H1 (cell line): ENCODE measurements around the gene PPP1CB. TPM values are rescaled to one million over a fixed set of nuclear protein-coding genes. Genes with fewer than 3 reads are reported as not detected.

ENCODE experiments used
- CTCF ChIA-PET: fragments of 300-600 bp; sonication (Branson Sonifier 250); formaldehyde crosslinking; loops from one replicate; lab custom pipeline; 2021; ENCODE audit not compliant: partially characterized antibody; lab: Charles Lee
- POLR2A ChIA-PET: fragments of 300-600 bp; sonication (Branson Sonifier 250); formaldehyde crosslinking; loops from one replicate; lab custom pipeline; 2021; ENCODE audit warnings: inconsistent platforms; ENCODE audit not compliant: partially characterized antibody; lab: Charles Lee
- DNase-seq, 2 experiments: peaks; one replicate each; pipeline versions ENCODE4 v3.0.0 to v3.0.0-alpha.2; 2010 to 2022; ENCODE audit warnings: low spot score in 2 of 2, low read depth in 1 of 2, mixed read lengths in 1 of 2
- FAIRE-seq: peaks from 2 replicates; lab custom pipeline; 2011; peaks lifted over from hg19 to GRCh38; lab: Jason Lieb, UNC
- H2AFZ ChIP-seq: 2 replicates; pipeline ENCODE4 v1.8.1; 2012; ENCODE audit warnings: low read length, inconsistent platforms
- H2AK5ac ChIP-seq: 2 replicates; pipeline ENCODE4 v1.6.1; 2013; ENCODE audit warnings: low read depth, low read length
- H2BK120ac ChIP-seq: replicated peaks from 2 replicates; pipeline ENCODE3; 2013; ENCODE audit warnings: low read depth, low read length, inconsistent platforms
- H2BK12ac ChIP-seq: 2 replicates; pipeline ENCODE4 v1.6.1; 2013; ENCODE audit warnings: low read depth, low read length
- H2BK15ac ChIP-seq: 2 replicates; pipeline ENCODE4 v1.6.1; 2013; ENCODE audit warnings: low read length
- H2BK20ac ChIP-seq: 2 replicates; pipeline ENCODE4 v1.6.1; 2013; ENCODE audit warnings: low read length
- H2BK5ac ChIP-seq: 2 replicates; pipeline ENCODE4 v1.6.1; 2013; ENCODE audit warnings: low read depth, low read length
- H3K14ac ChIP-seq: 2 replicates; pipeline ENCODE4 v1.6.1; 2013; ENCODE audit warnings: inconsistent platforms; ENCODE audit not compliant: insufficient read length
- H3K18ac ChIP-seq: 2 replicates; pipeline ENCODE4 v1.6.1; 2013; ENCODE audit warnings: low read length; ENCODE audit errors: extremely low read depth
- H3K23ac ChIP-seq: 2 replicates; pipeline ENCODE4 v1.6.1; 2013; ENCODE audit warnings: inconsistent platforms; ENCODE audit not compliant: insufficient read length
- H3K23me2 ChIP-seq: 2 replicates; pipeline ENCODE4 v1.6.1; 2013; ENCODE audit warnings: low read depth, low read length
- H3K27ac ChIP-seq: 2 replicates; pipeline ENCODE4 v1.6.1; 2011; ENCODE audit warnings: low read depth, low read length, inconsistent platforms
- H3K27me3 ChIP-seq, 4 experiments: replicated peaks in 1 of 4; 1 replicate in 1 of 4; 2 replicates in 3 of 4; pipeline versions ENCODE4 v1.6.1 to v1.8.1; 2011 to 2013; ENCODE audit warnings: low read length in 3 of 4, mild to moderate bottlenecking in 3 of 4, inconsistent platforms in 2 of 4, mixed read lengths in 2 of 4, moderate library complexity in 1 of 4; ENCODE audit not compliant: control insufficient read depth in 3 of 4, insufficient read depth in 3 of 4; ENCODE audit errors: extremely low read depth in 1 of 4
- H3K36me3 ChIP-seq, 4 experiments: 2 replicates each; pipeline versions ENCODE4 v1.6.1 to v1.8.1; 2011 to 2013; ENCODE audit warnings: mild to moderate bottlenecking in 4 of 4, low read length in 3 of 4, moderate library complexity in 2 of 4, control low read depth in 1 of 4, inconsistent platforms in 1 of 4; ENCODE audit not compliant: insufficient read depth in 4 of 4, control insufficient read depth in 2 of 4
- H3K4ac ChIP-seq: replicated peaks from 2 replicates; pipeline ENCODE3; 2013; ENCODE audit warnings: low read length, low read depth, mixed read lengths, inconsistent platforms; ENCODE audit not compliant: insufficient read length
- H3K4me1 ChIP-seq, 4 experiments: replicated peaks in 1 of 4; 1 replicate in 1 of 4; 2 replicates in 3 of 4; pipeline versions ENCODE4 v1.6.1 to v1.8.1; 2011 to 2013; ENCODE audit warnings: low read length in 3 of 4, inconsistent platforms in 2 of 4, mixed read lengths in 1 of 4; ENCODE audit not compliant: insufficient read depth in 4 of 4, control insufficient read depth in 3 of 4
- H3K4me2 ChIP-seq, 2 experiments: 2 replicates each; pipeline versions ENCODE4 v1.6.1 to v1.8.1; 2011 to 2013; ENCODE audit warnings: low read depth in 2 of 2, low read length in 2 of 2, control low read depth in 1 of 2, inconsistent platforms in 1 of 2, mild to moderate bottlenecking in 1 of 2; ENCODE audit not compliant: insufficient read depth in 1 of 2
- H3K4me3 ChIP-seq, 4 experiments: fragments of 200-600, 300-600 bp in 1 of 4; sonication (generic), shearing (Covaris generic), sonication (Bioruptor Twin) in 1 of 4; 2 replicates each; pipeline versions ENCODE4 v1.5.1 to v1.8.1; 2011 to 2016; ENCODE audit warnings: low read length in 4 of 4, low read depth in 3 of 4, control low read depth in 2 of 4, inconsistent platforms in 2 of 4, mild to moderate bottlenecking in 2 of 4, mixed read lengths in 1 of 4, moderate library complexity in 1 of 4; ENCODE audit not compliant: insufficient read depth in 2 of 4; ENCODE audit errors: extremely low read depth in 1 of 4
- H3K56ac ChIP-seq: replicated peaks from 2 replicates; pipeline ENCODE3; 2013; ENCODE audit warnings: low read depth, mild to moderate bottlenecking, mixed read lengths, low read length, inconsistent platforms; ENCODE audit not compliant: insufficient read length
- H3K79me1 ChIP-seq: 2 replicates; pipeline ENCODE4 v1.6.1; 2013; ENCODE audit warnings: low read depth, low read length, control low read depth
- H3K79me2 ChIP-seq, 2 experiments: 2 replicates each; pipeline versions ENCODE4 v1.6.1 to v1.8.1; 2012 to 2013; ENCODE audit warnings: low read length in 2 of 2, mild to moderate bottlenecking in 2 of 2, inconsistent platforms in 1 of 2; ENCODE audit not compliant: insufficient read depth in 2 of 2, control insufficient read depth in 1 of 2
- H3K9ac ChIP-seq, 4 experiments: replicated peaks in 1 of 4; 1 replicate in 1 of 4; 2 replicates in 3 of 4; pipeline versions ENCODE4 v1.6.1 to v1.8.1; 2011 to 2013; ENCODE audit warnings: low read depth in 3 of 4, low read length in 3 of 4, control low read depth in 2 of 4, mild to moderate bottlenecking in 2 of 4, moderate library complexity in 2 of 4, inconsistent platforms in 1 of 4; ENCODE audit errors: extremely low read depth in 1 of 4
- H3K9me3 ChIP-seq, 2 experiments: 2 replicates each; pipeline versions ENCODE4 v1.6.1 to v1.8.1; 2012 to 2013; ENCODE audit warnings: mild to moderate bottlenecking in 2 of 2, moderate library complexity in 2 of 2, control low read depth in 1 of 2, inconsistent platforms in 1 of 2, low read depth in 1 of 2, low read length in 1 of 2, mixed read lengths in 1 of 2; ENCODE audit not compliant: insufficient read depth in 2 of 2
- H4K20me1 ChIP-seq, 2 experiments: replicated peaks in 1 of 2; 2 replicates each; pipeline versions ENCODE3 to v1.8.1; 2011 to 2013; ENCODE audit warnings: inconsistent platforms in 2 of 2, low read length in 2 of 2, mild to moderate bottlenecking in 1 of 2; ENCODE audit not compliant: insufficient read depth in 2 of 2, control insufficient read depth in 1 of 2
- H4K5ac ChIP-seq: 2 replicates; pipeline ENCODE4 v1.6.1; 2013; ENCODE audit warnings: low read length, low read depth, mixed read lengths, inconsistent platforms; ENCODE audit not compliant: insufficient read length
- H4K8ac ChIP-seq: 2 replicates; pipeline ENCODE4 v1.8.0; 2013; ENCODE audit warnings: mild to moderate bottlenecking, moderate library complexity, low read length, inconsistent platforms; ENCODE audit not compliant: insufficient read depth; ENCODE audit errors: extremely low read depth
- H4K91ac ChIP-seq: replicated peaks from 2 replicates; pipeline ENCODE3; 2013; ENCODE audit warnings: low read length, mixed read lengths, inconsistent platforms; ENCODE audit not compliant: insufficient read length
- CBX5 ChIP-seq: fragments of 300-800, 300-1000 bp; sonication (generic); IDR thresholded peaks from 2 replicates; pipeline ENCODE4 v1.7.1; 2016; ENCODE audit warnings: antibody characterized with exemption, low read length, low read depth
- E2F6 ChIP-seq: IDR thresholded peaks from 2 replicates; pipeline ENCODE4 v1.6.1; 2012; ENCODE audit warnings: inconsistent platforms
- PHF8 ChIP-seq: fragments of 200-600 bp; sonication (generic); conservative IDR thresholded peaks from 2 replicates; pipeline ENCODE4 v1.7.1; 2012; ENCODE audit warnings: low read depth, mild to moderate bottlenecking, inconsistent platforms, low read length, moderate library complexity
- RFX5 ChIP-seq: IDR thresholded peaks from 2 replicates; pipeline ENCODE4 v1.6.1; 2011; ENCODE audit warnings: low read depth, low read length, improper control_type of control experiment, borderline replicate concordance
- SP2 ChIP-seq: IDR thresholded peaks from 2 replicates; pipeline ENCODE4 v1.6.1; 2012; ENCODE audit warnings: mild to moderate bottlenecking, low read length, inconsistent platforms
- SRF ChIP-seq: IDR thresholded peaks from 2 replicates; pipeline ENCODE4 v1.6.1; 2011; ENCODE audit warnings: mild to moderate bottlenecking, low read depth, low read length, moderate library complexity
- TCF12 ChIP-seq: IDR thresholded peaks from 2 replicates; pipeline ENCODE4 v1.6.1; 2011; ENCODE audit warnings: low read depth, mild to moderate bottlenecking, low read length
- WGBS, 2 experiments: shearing (Covaris generic) in 1 of 2; methylation state at CpG; one replicate each; pipeline versions ENCODE4 v1.1.6 to v1.1.7; 2013 to 2015; ENCODE audit warnings: low lambda C conversion rate in 2 of 2, mixed read lengths in 2 of 2, inconsistent platforms in 1 of 2, low coverage in 1 of 2, missing lambda C conversion rate in 1 of 2; ENCODE audit not compliant: insufficient replicate concordance in 2 of 2, insufficient coverage in 1 of 2, insufficient read length in 1 of 2; ENCODE audit errors: extremely low coverage in 1 of 2, missing lambda C conversion rate in 1 of 2; 5-methylcytosine and 5-hydroxymethylcytosine counted together
- polyA plus RNA-seq, 7 experiments: library from polyadenylated mRNA; depleted of rRNA in 3 of 7; stranded (reverse) in 5 of 7; unstranded in 2 of 7; fragments of >200 nt in 5 of 7; fragments of 200-250 nt in 2 of 7; gene quantifications; 1 replicate in 5 of 7; 2 replicates in 1 of 7; 4 replicates in 1 of 7; pipeline versions ENCODE4 v1.2.1 to v1.2.3, GENCODE V29; 2011 to 2013; ENCODE audit warnings: missing spikeins in 2 of 7, mixed read lengths in 2 of 7
- total RNA-seq: library from RNA; stranded (reverse); fragmentation: NEBNext Ultra II Directional; extraction: Animal tissue kit (Norgen Biotek cat#: 25700); gene quantifications from 2 replicates; pipeline ENCODE4 v1.2.1, GENCODE V29; 2021

PPP1CB gene
- total and polyA plus RNA-seq, 2 of the 8 experiments (the other 6 are each of a cell fraction or from before 2014, with no cell fraction given): 30.7 to 158 TPM

GRCh38 chr2:28720345-28720744 lies 31.3 kb upstream of the PPP1CB start:
- no peak overlapping the region for H3K27ac ChIP-seq
- no peaks in the 10 kb centered on the region for H3K23me2 ChIP-seq
- H3K4me1 ChIP-seq: peaks cover 0 to 3% (median 0%) of the 10 kb centered on the region in 4 experiments; a peak in 1 of 7 replicates
- no peak overlapping the region for H3K18ac ChIP-seq
- no peak for FAIRE-seq
- no peaks in the 10 kb centered on the region for H3K79me1 ChIP-seq
- H3K23ac ChIP-seq: no peak overlapping the region
- no peak overlapping the region for H4K5ac ChIP-seq
- no peaks in the 10 kb centered on the region for H3K79me2 ChIP-seq
- H2AK5ac ChIP-seq: no peak overlapping the region
- H4K20me1 ChIP-seq: no peaks in the 10 kb centered on the region
- H3K4me2 ChIP-seq: no peak overlapping the region
- H4K91ac ChIP-seq: no peak overlapping the region
- H3K4me3 ChIP-seq: no peak overlapping the region
- H2BK12ac ChIP-seq: no peak overlapping the region
- H2BK120ac ChIP-seq: no peak overlapping the region
- H3K27me3 ChIP-seq: no peaks in the 10 kb centered on the region
- DNase-seq: no peak
- H3K9me3 ChIP-seq: no peaks in the 10 kb centered on the region
- no peak overlapping the region for H3K14ac ChIP-seq
- H3K56ac ChIP-seq: no peak overlapping the region
- POLR2A ChIA-PET: no interaction called here
- 86% methylated on average over 3 of the region's 3 CpGs; no CpG with 5 or more reads in 1 of the 2 experiments for WGBS, 2 experiments
- H3K4ac ChIP-seq: no peak overlapping the region
- H2AFZ ChIP-seq: no peak overlapping the region
- no peak overlapping the region for H2BK15ac ChIP-seq
- TF ChIP-seq PHF8 (no peak), E2F6 (no peak), RFX5 (no peak), SRF (no peak), SP2 (no peak), TCF12 (no peak), CBX5 (no peak)
- no peak overlapping the region for H2BK20ac ChIP-seq
- no peak overlapping the region for H2BK5ac ChIP-seq
- no peak overlapping the region for H4K8ac ChIP-seq
- CTCF ChIA-PET: interaction anchor here (1.5 kb wide), 1 partner anchor 38 kb away, joined by 3 read pairs; no protein-coding TSS in a partner anchor
- H3K36me3 ChIP-seq: no peaks in the 10 kb centered on the region
- H3K9ac ChIP-seq: no peak overlapping the region
